Stimulated activated memory B cell treated with anti-CD40 and anti-IgM and Interleukin-4, amounts not matched to agents 10 μg/mL and 1 μg/mL and 100 μg/mL, for 72 hours (primary cell): ENCODE measurements around the gene LSM11.

Experiments
- ATAC-seq: fragments of 150-1000 bp; cut with Tn5 transposase; 2 replicates; pipeline ENCODE4 v1.10.0; 2021
- H3K27ac Mint-ChIP-seq: one replicate; pipeline ENCODE4 v1.8.0; 2022; ENCODE audit warnings: mild to moderate bottlenecking, mixed read lengths
- H3K27me3 Mint-ChIP-seq: one replicate; pipeline ENCODE4 v1.8.0; 2022; ENCODE audit warnings: mixed read lengths
- H3K36me3 Mint-ChIP-seq: one replicate; pipeline ENCODE4 v1.8.0; 2022; ENCODE audit warnings: mixed read lengths
- H3K4me1 Mint-ChIP-seq: one replicate; pipeline ENCODE4 v1.8.0; 2022; ENCODE audit warnings: mixed read lengths
- H3K4me3 Mint-ChIP-seq: one replicate; pipeline ENCODE4 v1.8.0; 2022; ENCODE audit warnings: mild to moderate bottlenecking, moderate library complexity, mixed read lengths
- H3K9me3 Mint-ChIP-seq: one replicate; pipeline ENCODE4 v1.8.0; 2022; ENCODE audit warnings: mixed read lengths

The LSM11 gene

GRCh38 chr5:157747766-157748700 is 4.5 kb downstream of the LSM11 start:
- Mint-ChIP-seq H3K4me3 (no peak overlapping the region), H3K9me3 (no peaks in the 10 kb centered on the region), H3K36me3 (peaks cover 8% of the 10 kb centered on the region), H3K27me3 (no peaks in the 10 kb centered on the region), H3K27ac (peak overlapping the region; percentile 31), H3K4me1 (peaks cover 37% of the 10 kb centered on the region)
- ATAC-seq, result peak; percentile 54

DNA sequence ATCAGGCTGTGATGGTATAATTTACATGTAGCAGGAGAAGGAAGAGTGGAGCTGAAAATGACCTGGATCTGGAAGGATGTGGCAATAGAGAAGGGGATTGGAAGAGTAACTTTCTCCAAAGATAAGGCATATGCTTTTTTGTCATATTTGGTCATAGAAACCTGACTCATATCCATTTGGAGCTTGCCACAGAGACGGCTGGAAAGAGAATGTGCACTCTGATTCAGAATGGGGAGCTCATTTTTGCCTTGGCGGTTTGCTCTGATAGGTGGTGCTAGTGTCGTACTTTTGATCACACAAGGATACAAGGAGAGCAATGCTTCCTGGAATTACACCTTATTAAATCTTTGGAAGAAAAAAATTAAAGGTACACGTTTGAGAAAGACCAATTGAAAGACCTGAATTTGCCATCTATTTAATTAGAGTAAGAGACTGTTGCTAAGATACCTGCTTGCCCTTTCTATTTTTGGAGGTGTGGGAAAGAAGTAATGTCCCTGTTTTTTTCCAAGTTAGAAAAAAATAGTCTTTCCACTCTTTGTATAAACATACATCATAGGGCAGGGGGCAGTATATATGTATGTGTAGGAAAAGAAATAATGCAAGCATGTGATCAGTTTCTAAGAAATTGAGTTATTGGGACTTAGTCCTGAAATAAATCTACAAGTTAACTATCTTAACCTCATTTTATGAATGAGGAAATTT is 5.4 kb downstream of the LSM11 start:
- Mint-ChIP-seq H3K4me1 (peaks cover 34% of the 10 kb centered on the region), H3K9me3 (no peaks in the 10 kb centered on the region), H3K27ac (peak overlapping the region; percentile 31), H3K4me3 (no peak overlapping the region), H3K27me3 (no peaks in the 10 kb centered on the region), H3K36me3 (peaks cover 10% of the 10 kb centered on the region)
- no peak for ATAC-seq

DNA sequence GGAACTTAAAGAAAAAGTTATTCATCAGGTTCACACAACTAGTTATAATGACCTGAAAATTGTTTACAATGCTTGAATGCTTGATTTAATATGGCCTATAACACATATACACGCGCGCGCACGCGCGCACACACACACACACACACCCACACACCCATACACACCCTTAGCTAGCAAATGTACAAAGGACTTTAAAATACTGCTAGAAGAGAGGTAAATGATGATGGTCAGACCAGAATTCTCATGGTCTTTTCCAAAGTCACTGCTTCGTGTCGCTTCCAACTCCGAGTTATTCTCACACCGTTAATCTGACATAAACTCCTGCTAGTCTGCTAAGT is 5.9 kb downstream of the LSM11 start:
- Mint-ChIP-seq H3K36me3 (peaks cover 10% of the 10 kb centered on the region), H3K27me3 (no peaks in the 10 kb centered on the region), H3K9me3 (no peaks in the 10 kb centered on the region), H3K27ac (no peak overlapping the region), H3K4me1 (peaks cover 30% of the 10 kb centered on the region), H3K4me3 (no peak overlapping the region)
- no peak for ATAC-seq

DNA sequence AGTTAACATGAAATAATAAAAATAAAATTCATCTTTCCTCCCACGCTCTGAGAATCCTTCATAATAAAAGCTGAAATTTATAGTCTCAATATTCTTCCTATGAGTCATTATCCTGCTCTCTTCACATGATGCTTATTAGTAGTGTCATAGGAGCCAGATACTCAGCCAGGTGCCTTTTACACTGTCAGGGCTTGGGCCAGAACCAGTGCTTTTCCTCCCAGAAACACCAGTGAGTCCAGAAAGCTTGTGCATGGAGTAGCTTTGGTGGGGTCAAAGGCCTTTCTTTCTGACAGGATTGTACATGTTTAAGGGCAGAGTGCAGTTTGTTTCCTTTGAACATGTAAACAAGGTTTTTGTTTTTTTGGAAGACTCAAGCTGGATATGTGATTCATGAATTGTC is 6.8 kb downstream of the LSM11 start:
- peaks cover 23% of the 10 kb centered on the region for H3K4me1 Mint-ChIP-seq
- peaks cover 18% of the 10 kb centered on the region for H3K36me3 Mint-ChIP-seq
- no peak for ATAC-seq
- no peaks in the 10 kb centered on the region for H3K9me3 Mint-ChIP-seq
- H3K27me3 Mint-ChIP-seq, result no peaks in the 10 kb centered on the region
- no peak overlapping the region for H3K27ac Mint-ChIP-seq
- H3K4me3 Mint-ChIP-seq, result no peak overlapping the region

DNA sequence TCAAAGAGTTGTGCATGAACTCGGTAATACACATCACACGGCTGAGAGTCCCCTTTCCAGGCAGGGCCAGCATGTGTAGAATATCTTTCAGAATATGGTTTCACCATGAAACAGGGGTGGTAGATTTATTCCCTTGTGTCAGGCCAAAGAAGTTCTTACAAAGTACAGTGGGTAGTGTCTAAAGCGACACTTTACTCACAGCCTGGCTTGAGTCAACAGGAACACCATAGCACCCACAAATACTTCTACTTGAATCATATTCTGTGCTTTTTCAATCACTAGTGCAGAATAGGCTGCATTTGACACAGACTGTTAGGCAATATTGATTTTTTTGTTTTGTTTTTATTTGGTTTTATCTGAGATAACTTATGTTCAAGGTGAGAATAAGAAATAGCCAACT is 12.6 kb downstream of the LSM11 start:
- peaks cover 51% of the 10 kb centered on the region for H3K36me3 Mint-ChIP-seq
- no peaks in the 10 kb centered on the region for H3K9me3 Mint-ChIP-seq
- peaks cover 7% of the 10 kb centered on the region for H3K4me1 Mint-ChIP-seq
- H3K27ac Mint-ChIP-seq, result no peak overlapping the region
- no peak for ATAC-seq
- no peaks in the 10 kb centered on the region for H3K27me3 Mint-ChIP-seq
- H3K4me3 Mint-ChIP-seq, result no peak overlapping the region

DNA sequence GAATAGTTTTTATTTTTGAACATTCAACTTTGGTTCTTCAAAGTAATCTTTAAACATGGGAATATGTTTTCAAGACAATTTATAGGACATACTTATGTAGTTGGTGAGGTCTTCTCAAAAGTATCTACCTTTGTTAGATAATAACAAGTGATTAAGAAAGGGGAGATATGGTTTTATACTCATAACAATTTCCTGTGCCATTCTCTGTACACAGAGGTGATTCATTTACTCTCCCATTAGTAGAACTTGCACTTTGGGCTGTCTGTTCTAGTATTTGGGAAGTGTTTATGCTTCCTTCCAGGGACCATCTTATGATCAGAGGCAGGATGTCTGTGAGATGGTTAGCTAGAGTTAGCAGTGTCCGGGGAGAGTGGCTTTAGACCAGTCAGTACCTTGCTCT is 15.2 kb downstream of the LSM11 start:
- ATAC-seq, result no peak
- H3K4me3 Mint-ChIP-seq, result no peak overlapping the region
- H3K36me3 Mint-ChIP-seq, result peaks cover 41% of the 10 kb centered on the region
- H3K27ac Mint-ChIP-seq, result no peak overlapping the region
- no peaks in the 10 kb centered on the region for H3K27me3 Mint-ChIP-seq
- peaks cover 7% of the 10 kb centered on the region for H3K4me1 Mint-ChIP-seq
- no peaks in the 10 kb centered on the region for H3K9me3 Mint-ChIP-seq

- no peaks in the 10 kb centered on the region for H3K9me3 Mint-ChIP-seq
- H3K27ac Mint-ChIP-seq, result no peak overlapping the region
- H3K36me3 Mint-ChIP-seq, result peaks cover 17% of the 10 kb centered on the region
- peaks cover 7% of the 10 kb centered on the region for H3K4me1 Mint-ChIP-seq
- H3K27me3 Mint-ChIP-seq, result no peaks in the 10 kb centered on the region
- peak; percentile 77 for ATAC-seq
- no peak overlapping the region for H3K4me3 Mint-ChIP-seq
Measured at GRCh38 chr5:157761690-157762621, 18.4 kb downstream of the LSM11 start.

DNA sequence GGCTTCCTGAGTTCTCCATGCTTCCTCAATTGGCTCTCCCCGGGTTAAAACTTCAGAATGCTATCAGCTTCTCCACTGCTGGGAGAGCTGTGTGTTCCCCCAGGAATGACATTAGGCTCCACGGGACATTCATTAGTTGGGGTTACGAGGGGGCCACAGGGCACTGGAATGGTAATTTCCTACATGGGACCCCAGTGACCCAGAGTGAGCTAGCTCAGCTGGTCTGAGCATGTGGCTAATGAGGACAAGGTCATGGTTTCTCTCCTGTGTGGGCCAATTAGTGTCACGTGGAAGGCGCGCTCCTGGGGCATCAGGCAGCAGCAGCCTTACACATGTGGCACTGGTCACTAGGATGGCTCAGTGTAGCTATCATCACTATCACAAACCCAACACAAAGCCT is 21.0 kb downstream of the LSM11 start:
- Mint-ChIP-seq H3K4me1 (no peaks in the 10 kb centered on the region), H3K36me3 (peaks cover 10% of the 10 kb centered on the region), H3K27ac (no peak overlapping the region), H3K27me3 (no peaks in the 10 kb centered on the region), H3K4me3 (no peak overlapping the region), H3K9me3 (no peaks in the 10 kb centered on the region)
- ATAC-seq, result no peak

GRCh38 chr5:157766442-157766841 is 22.9 kb downstream of the LSM11 start:
- Mint-ChIP-seq H3K27ac (no peak overlapping the region), H3K4me1 (no peaks in the 10 kb centered on the region), H3K27me3 (no peaks in the 10 kb centered on the region), H3K9me3 (no peaks in the 10 kb centered on the region), H3K4me3 (no peak overlapping the region), H3K36me3 (no peaks in the 10 kb centered on the region)
- ATAC-seq, result no peak

GRCh38 chr5:157766902-157767301 is 23.4 kb downstream of the LSM11 start:
- ATAC-seq, result no peak
- H3K4me3 Mint-ChIP-seq, result no peak overlapping the region

DNA sequence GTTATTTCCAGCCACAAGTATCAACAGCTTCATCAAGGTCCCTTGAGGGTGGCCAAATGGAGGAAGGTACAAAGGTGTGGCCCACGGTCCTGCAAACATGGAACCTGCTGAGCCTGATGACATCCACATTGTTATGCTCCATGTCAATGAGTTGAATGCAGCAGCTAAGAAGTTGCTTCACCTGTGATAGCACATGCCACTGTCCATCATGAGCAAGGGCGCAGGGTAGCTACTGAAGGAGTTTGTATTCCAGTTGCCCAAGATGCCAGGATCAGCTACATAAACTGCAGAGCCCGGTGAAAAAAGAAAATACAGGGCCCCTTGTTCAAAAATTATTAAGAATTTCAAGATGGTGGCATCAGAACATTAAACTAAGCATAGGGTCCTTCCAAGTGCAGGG is 24.2 kb downstream of the LSM11 start:
- H3K4me3 Mint-ChIP-seq, result no peak overlapping the region
- H3K36me3 Mint-ChIP-seq, result no peaks in the 10 kb centered on the region
- no peak overlapping the region for H3K27ac Mint-ChIP-seq
- no peak for ATAC-seq
- H3K9me3 Mint-ChIP-seq, result no peaks in the 10 kb centered on the region
- H3K27me3 Mint-ChIP-seq, result no peaks in the 10 kb centered on the region
- peaks cover 4% of the 10 kb centered on the region for H3K4me1 Mint-ChIP-seq

More at GRCh38 chr5:157766902-157767301, 23.4 kb downstream of the LSM11 start:
- no peak overlapping the region for H3K27ac Mint-ChIP-seq
- H3K9me3 Mint-ChIP-seq, result no peaks in the 10 kb centered on the region
- no peaks in the 10 kb centered on the region for H3K36me3 Mint-ChIP-seq
- no peaks in the 10 kb centered on the region for H3K27me3 Mint-ChIP-seq
- H3K4me1 Mint-ChIP-seq, result no peaks in the 10 kb centered on the region

- Mint-ChIP-seq H3K36me3 (no peaks in the 10 kb centered on the region), H3K9me3 (no peaks in the 10 kb centered on the region), H3K4me1 (peaks cover 4% of the 10 kb centered on the region), H3K27me3 (peaks cover 13% of the 10 kb centered on the region), H3K4me3 (no peak overlapping the region), H3K27ac (no peak overlapping the region)
- no peak for ATAC-seq
Measured at GRCh38 chr5:157770665-157771064, 27.2 kb downstream of the LSM11 start.

DNA sequence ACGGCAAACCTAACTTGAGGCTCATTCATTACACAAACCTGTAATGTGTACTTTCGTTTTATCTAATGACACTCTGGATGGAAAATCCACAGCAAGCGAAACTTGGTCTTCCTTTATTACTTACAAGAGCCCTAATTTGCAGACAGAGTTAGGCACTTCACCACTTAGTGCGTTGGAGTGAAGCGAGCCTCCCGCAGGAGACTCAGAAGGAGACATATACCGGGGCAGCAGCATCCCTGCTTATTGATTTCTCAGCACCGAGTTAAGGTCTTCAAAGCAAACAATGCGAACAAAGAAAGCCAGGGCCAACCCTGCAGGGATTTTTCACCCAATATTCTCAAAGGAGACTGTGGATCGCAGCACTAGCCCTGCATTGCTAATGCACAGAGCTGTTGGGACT is 28.6 kb downstream of the LSM11 start:
- H3K4me3 Mint-ChIP-seq, result peak overlapping the region; percentile 35
- H3K9me3 Mint-ChIP-seq, result no peaks in the 10 kb centered on the region
- H3K27ac Mint-ChIP-seq, result no peak overlapping the region
- peaks cover 13% of the 10 kb centered on the region for H3K27me3 Mint-ChIP-seq
- ATAC-seq, result peak; percentile 34
- H3K36me3 Mint-ChIP-seq, result no peaks in the 10 kb centered on the region
- H3K4me1 Mint-ChIP-seq, result peaks cover 4% of the 10 kb centered on the region

GRCh38 chr5:157778121-157778805 is 34.8 kb downstream of the LSM11 start:
- H3K4me3 Mint-ChIP-seq, result no peak overlapping the region
- H3K27ac Mint-ChIP-seq, result no peak overlapping the region
- no peak for ATAC-seq
- peaks cover 11% of the 10 kb centered on the region for H3K27me3 Mint-ChIP-seq
- H3K9me3 Mint-ChIP-seq, result no peaks in the 10 kb centered on the region
- no peaks in the 10 kb centered on the region for H3K36me3 Mint-ChIP-seq
- H3K4me1 Mint-ChIP-seq, result no peaks in the 10 kb centered on the region

GRCh38 chr5:157779221-157779620 is 35.7 kb downstream of the LSM11 start:
- Mint-ChIP-seq H3K9me3 (no peaks in the 10 kb centered on the region), H3K27me3 (peaks cover 2% of the 10 kb centered on the region), H3K4me3 (no peak overlapping the region), H3K27ac (no peak overlapping the region), H3K36me3 (no peaks in the 10 kb centered on the region), H3K4me1 (no peaks in the 10 kb centered on the region)
- ATAC-seq, result no peak
